ENCODE results near the gene C1D. TPM values are rescaled to one million over a fixed set of nuclear protein-coding genes. Genes with fewer than 3 reads are reported as not detected.

The C1D gene
- total and polyA plus RNA-seq, 2 donors (not counting 1 experiment from before 2014, with no cell fraction given), result 8.4 to 24.8 TPM

GRCh38 chr2:68043032-68043431 lies 19.8 kb downstream of the C1D start:
- H3K36me3 ChIP-seq (replicated peaks in 1 of 2; ENCODE audit: control extremely low read depth in 1 of 2, control insufficient read depth in 1 of 2, extremely low read depth in 1 of 2, insufficient read depth in 2 of 2, low read length in 1 of 2), result peaks cover 7 to 23% of the 10 kb centered on the region in 2 experiments
- no peak for DNase-seq
- no peak overlapping the region for H3K27ac Mint-ChIP-seq
- H3K4me1 ChIP-seq (ENCODE audit: control insufficient read depth in 2 of 2, insufficient read depth in 2 of 2, low read length in 2 of 2), result no peaks in the 10 kb centered on the region
- ChIA-PET CTCF (interaction anchor here (0.7 to 1.1 kb wide), 2 partner anchors 10 to 1212 kb away, joined by 3 read pairs; no protein-coding TSS in a partner anchor), POLR2A (no interaction called here)
- H3K9ac ChIP-seq (ENCODE audit: low read length), result no peak overlapping the region
- intact Hi-C loops (cut with micrococcal nuclease), result no loop called here
- H3K27ac ChIP-seq (ENCODE audit: low read length in 2 of 2), result no peak overlapping the region
- no CpG with 5 or more reads among the region's 5 CpGs for WGBS (ENCODE audit: insufficient coverage)
- H3K4me3 Mint-ChIP-seq, result no peak overlapping the region
- H3K4me1 Mint-ChIP-seq, result no peaks in the 10 kb centered on the region
- H3K9me3 ChIP-seq (ENCODE audit: control extremely low read depth in 1 of 3, control insufficient read depth in 2 of 3, insufficient read depth in 1 of 3, low read length in 2 of 3), result no peaks in the 10 kb centered on the region
- no peaks in the 10 kb centered on the region for H3K27me3 Mint-ChIP-seq
- H3K9me3 Mint-ChIP-seq (ENCODE audit: insufficient read depth), result no peaks in the 10 kb centered on the region
- no peak overlapping the region for H3K4me3 ChIP-seq (ENCODE audit: control extremely low read depth in 1 of 5, extremely low read depth in 1 of 5, insufficient read depth in 1 of 5, low read depth in 2 of 5, low read length in 4 of 5)
- no peaks in the 10 kb centered on the region for H3K27me3 ChIP-seq (replicated peaks in 1 of 4; ENCODE audit: control extremely low read depth in 1 of 4, control insufficient read depth in 3 of 4, insufficient read depth in 4 of 4, low read length in 3 of 4)
- H2AFZ ChIP-seq (ENCODE audit: insufficient read depth, low read depth, low read length, poor library complexity, severe bottlenecking), result no peak overlapping the region
- H3K4me2 ChIP-seq (replicated peaks; ENCODE audit: low read depth, low read length, poor library complexity, severe bottlenecking), result no peak overlapping the region
- ATAC-seq (ENCODE audit: low read depth), result no peak
- H4K20me1 ChIP-seq (ENCODE audit: control insufficient read depth, insufficient read depth, low read length, poor library complexity, severe bottlenecking), result peaks cover 9% of the 10 kb centered on the region
- no peaks in the 10 kb centered on the region for H3K79me2 ChIP-seq (ENCODE audit: control insufficient read depth, insufficient read depth, low read length)
- TF ChIP-seq EZH2 (IDR thresholded peaks at IDR 0.05; ENCODE audit: borderline replicate concordance, insufficient read depth, low read depth, low read length, poor library complexity, severe bottlenecking) (no peak), CTCF (IDR thresholded peaks at IDR 0.05) (no peak)

- ATAC-seq (ENCODE audit: low read depth) (no peak), DNase-seq (no peak)
- Histone ChIP-seq H3K4me2 (replicated peaks; ENCODE audit: low read depth, low read length, poor library complexity, severe bottlenecking) (no peak overlapping the region), H3K9me3 (ENCODE audit: control extremely low read depth in 1 of 3, control insufficient read depth in 2 of 3, insufficient read depth in 1 of 3, low read length in 2 of 3) (no peaks in the 10 kb centered on the region), H3K36me3 (replicated peaks in 1 of 2; ENCODE audit: control extremely low read depth in 1 of 2, control insufficient read depth in 1 of 2, extremely low read depth in 1 of 2, insufficient read depth in 2 of 2, low read length in 1 of 2) (peaks cover 7 to 22% of the 10 kb centered on the region in 2 experiments), H4K20me1 (ENCODE audit: control insufficient read depth, insufficient read depth, low read length, poor library complexity, severe bottlenecking) (no peaks in the 10 kb centered on the region), H3K79me2 (ENCODE audit: control insufficient read depth, insufficient read depth, low read length) (no peaks in the 10 kb centered on the region), H2AFZ (ENCODE audit: insufficient read depth, low read depth, low read length, poor library complexity, severe bottlenecking) (no peak overlapping the region), H3K4me1 (ENCODE audit: control insufficient read depth in 2 of 2, insufficient read depth in 2 of 2, low read length in 2 of 2) (no peaks in the 10 kb centered on the region), H3K27ac (ENCODE audit: low read length in 2 of 2) (no peak overlapping the region), H3K4me3 (ENCODE audit: control extremely low read depth in 1 of 5, extremely low read depth in 1 of 5, insufficient read depth in 1 of 5, low read depth in 2 of 5, low read length in 4 of 5) (no peak overlapping the region), H3K27me3 (replicated peaks in 1 of 4; ENCODE audit: control extremely low read depth in 1 of 4, control insufficient read depth in 3 of 4, insufficient read depth in 4 of 4, low read length in 3 of 4) (no peaks in the 10 kb centered on the region), H3K9ac (ENCODE audit: low read length) (no peak overlapping the region)
- intact Hi-C loops (cut with micrococcal nuclease), result no loop called here
- no peak for TF ChIP-seq EZH2 (IDR thresholded peaks at IDR 0.05; ENCODE audit: borderline replicate concordance, insufficient read depth, low read depth, low read length, poor library complexity, severe bottlenecking)
- TF ChIP-seq CTCF (IDR thresholded peaks at IDR 0.05), result no peak
- Mint-ChIP-seq H3K9me3 (ENCODE audit: insufficient read depth) (no peaks in the 10 kb centered on the region), H3K4me3 (no peak overlapping the region), H3K4me1 (no peaks in the 10 kb centered on the region), H3K27ac (no peak overlapping the region), H3K27me3 (no peaks in the 10 kb centered on the region)
- ChIA-PET CTCF (no interaction called here), POLR2A (no interaction called here)
These were observed 21.0 kb downstream of the C1D start for GRCh38 chr2:68041704-68042245.
